Pons (tissue), 1 donor: ENCODE measurements around the gene CABP2.
"Not testable (repeated sequence)": the region's sequence is repeated elsewhere in the genome, so short reads cannot be mapped to it uniquely, and the experiment has no call there.

Experiments used
- DNase-seq: peaks from one replicate; pipeline ENCODE4 v3.0.0-alpha.2; 2016; ENCODE audit warnings: low spot score

CABP2 gene

DNA sequence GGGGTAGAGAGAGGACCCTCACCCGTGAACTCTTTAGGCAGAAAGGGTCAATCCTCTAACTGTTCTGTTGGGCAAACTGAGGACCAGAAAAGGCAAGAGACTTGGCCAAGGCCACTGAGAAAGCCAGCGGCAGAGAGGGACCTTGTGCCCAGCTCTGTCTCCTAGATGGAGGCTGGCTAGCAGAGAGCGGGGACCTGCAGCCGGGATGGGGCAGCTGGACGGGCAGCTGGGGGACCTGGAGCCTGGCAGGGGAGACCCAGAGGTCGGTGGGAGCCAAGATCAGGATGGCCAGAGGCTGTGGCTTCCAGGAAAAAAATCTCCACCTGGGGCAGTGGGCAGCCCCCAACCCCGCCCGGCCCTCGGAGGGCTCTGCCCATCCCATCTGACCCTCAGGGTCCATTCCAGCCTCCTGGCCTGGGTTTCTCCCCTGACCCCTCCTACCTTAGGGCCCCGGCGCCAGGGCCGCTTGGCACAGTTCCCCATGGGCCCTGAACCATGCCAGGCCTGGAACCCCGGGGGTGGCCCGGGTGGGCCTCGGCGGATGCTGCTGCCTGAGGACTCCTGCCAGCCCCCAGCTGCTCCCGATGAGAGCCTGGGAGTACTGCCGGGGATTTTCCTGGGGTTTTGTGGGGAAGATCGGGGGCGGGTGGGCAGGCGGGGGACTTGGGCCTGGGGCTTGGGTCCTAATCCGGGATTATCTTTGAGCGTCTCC is at the start of gene CABP2:
TSS of gene CABP2 (minus strand) at position 603 of the 712 bp plus-strand sequence. CDS start at position 483, 120 bp downstream.
- no peak for DNase-seq

DNA sequence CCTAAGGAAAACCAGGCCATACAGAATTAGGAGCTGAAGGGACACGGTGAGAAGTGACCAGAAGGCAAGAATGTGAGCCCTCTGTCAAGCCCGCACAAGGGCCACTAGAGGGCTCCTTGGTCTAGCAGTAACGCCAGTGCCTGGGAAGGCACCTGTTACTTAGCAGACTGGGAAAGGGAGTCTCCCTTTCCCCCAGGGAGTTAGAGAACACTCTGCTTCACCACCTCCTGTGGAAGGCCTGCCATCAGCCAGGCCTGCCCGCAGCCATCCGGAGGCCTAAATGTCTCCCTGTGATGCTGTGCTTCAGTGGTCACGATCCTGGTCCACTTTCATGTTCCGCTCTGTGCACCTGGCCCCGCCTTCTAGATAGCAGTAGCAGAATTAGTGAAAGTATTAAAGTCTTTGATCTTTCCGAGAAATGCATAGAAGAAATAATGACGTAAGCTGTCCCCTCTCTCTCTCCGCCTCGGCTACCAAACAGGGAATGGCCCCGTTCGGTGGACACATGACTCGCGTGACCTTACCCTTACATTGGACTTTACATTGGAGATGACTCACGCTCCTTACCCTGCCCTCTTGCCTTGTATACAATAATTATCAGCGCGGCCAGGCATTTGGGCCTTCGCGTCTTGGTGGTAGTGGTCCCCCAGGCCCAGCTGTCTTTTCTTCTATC is 49.6 kb upstream of the CABP2 start:
- peak; percentile 60 for DNase-seq

DNA sequence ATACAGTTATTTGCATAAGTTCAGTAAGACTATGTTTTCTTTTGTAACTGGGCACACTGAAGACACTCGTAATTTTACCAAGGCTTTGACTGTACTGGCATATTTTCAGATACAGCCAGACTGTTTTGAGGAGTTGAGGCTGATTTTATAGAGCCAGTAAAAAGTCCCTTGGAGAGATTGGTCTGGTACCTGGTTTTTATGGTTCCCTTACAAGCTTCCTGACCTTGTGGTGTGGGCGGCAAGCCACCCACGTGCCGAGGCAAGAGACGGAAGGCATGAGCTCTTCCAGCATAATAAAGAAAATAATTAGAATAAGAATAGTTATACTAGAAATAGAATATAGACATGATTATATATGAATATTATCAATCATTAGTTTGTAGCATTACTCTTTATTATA is 49.1 kb upstream of the CABP2 start:
- DNase-seq = no peak

DNA sequence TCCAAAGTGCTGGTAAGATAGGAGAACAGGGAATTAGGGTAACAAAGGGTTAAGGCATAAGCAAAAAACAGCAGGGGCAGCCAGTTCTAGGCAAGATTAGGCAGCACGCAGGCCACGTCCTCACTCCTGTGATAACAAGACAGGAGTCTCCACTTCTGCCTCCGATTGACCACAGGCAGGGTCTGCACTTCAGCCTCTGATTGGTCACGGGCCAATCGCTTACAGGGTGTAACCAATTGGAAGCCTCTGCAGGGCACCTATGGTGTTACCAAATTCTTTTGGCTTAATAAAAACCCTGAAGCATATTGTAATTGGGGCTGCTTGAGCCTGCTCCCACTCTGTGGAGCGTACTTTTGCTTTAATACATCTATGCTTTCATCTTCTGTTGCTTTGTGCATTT is 48.2 kb upstream of the CABP2 start:
- no peak for DNase-seq

DNA sequence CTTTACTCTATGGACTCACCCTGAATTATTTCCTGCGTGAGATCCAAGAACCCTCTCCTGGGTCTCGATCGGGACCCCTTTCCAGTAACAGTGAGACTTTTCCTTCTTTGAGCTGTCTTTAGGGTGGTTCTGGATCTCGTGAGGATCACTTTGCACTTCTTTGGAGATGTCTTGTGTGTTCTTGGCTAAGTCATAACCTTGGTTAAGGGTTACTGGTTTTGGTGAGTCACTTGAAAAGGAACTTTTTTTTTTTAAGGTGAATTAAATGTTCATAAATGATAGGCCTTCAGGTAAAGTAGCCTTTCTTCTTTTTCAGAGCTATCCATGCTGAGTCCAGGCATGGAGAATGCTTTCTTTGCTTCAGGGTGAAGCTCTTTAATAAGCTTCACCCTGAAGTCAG is 41.0 kb upstream of the CABP2 start:
- no peak for DNase-seq

DNA sequence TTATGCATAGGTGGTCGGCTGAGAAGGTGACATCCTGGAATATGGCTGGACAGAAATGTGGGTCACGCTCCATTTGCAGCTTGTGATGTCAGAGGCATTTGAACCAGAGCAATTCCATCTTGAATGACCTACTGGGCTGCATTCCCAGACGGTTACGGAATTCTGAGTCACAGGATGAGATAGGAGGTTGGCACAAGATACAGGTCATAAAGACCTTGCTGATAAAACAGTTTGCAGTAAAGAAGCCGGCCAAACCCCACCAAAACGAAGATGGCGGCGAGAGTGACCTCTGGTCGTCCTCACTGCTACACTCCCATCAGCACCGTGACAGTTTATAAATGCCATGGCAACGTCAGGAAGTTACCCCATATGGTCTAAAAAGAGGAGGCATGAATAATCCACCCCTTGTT is 40.5 kb upstream of the CABP2 start:
- DNase-seq = not testable (repeated sequence)

DNA sequence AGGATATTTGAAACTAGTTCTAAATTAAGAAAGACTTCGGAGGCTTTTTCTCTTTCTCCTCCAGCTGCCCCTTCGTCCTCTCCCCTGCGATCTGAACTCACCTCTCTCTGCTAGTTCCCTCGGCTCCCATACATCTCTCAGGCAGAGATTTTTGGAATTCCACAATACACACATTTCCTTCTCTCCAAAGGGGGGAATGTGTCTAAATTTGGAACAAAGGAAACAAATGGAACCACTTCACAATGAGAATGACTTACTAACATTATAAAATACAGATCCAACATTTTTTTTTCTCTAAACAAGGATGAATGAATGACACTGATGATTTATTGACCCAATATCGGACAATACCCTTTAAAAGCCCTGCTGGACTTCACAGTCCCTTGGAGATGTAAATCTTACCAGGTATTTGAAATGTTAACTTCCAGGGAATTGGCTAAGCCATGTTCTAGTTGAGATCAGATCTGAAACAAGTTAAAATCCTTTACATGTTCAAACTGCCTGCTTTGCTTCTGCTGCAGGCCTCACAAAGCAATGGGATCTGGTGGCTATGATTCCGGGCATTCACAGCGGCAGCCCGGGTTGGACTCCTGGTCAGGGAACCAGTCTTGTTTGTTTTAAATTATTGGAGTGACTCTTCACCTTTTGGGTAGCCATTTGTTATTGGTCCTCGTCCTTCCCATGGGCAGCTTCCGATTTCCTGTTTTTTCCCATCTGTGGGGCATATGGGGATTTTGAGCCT is 39.9 kb upstream of the CABP2 start:
- DNase-seq = no peak

DNA sequence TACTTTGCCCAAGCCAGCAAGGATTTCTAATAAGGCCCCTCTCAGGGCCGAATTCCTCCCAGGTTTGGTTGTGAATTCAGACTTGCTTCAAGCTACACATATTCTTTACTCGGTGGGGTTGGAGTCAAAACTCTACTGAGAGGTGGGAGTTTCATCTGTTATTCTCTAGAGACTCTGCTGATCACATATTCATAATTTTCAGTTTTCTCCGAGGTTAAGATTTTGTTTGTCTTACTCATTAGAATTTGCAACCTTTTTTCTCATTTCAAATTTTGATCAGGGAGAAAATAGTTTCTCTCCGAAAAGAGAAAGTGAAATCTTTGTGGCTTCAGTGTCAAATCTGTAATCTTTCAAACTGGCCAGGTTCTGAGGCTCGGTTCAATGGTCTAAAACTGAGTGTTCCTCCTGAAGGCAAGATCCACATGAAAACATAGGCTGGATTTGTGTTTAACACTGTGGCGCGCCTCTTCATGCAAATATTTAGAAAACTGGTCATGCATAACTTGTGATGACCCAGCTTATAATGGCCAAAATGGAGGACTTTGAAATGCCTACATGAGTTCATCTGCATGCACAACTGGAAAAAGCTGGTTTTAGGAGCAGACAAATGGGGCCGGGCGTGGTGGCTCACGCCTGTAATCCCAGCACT is 38.8 kb upstream of the CABP2 start:
- no peak for DNase-seq

DNA sequence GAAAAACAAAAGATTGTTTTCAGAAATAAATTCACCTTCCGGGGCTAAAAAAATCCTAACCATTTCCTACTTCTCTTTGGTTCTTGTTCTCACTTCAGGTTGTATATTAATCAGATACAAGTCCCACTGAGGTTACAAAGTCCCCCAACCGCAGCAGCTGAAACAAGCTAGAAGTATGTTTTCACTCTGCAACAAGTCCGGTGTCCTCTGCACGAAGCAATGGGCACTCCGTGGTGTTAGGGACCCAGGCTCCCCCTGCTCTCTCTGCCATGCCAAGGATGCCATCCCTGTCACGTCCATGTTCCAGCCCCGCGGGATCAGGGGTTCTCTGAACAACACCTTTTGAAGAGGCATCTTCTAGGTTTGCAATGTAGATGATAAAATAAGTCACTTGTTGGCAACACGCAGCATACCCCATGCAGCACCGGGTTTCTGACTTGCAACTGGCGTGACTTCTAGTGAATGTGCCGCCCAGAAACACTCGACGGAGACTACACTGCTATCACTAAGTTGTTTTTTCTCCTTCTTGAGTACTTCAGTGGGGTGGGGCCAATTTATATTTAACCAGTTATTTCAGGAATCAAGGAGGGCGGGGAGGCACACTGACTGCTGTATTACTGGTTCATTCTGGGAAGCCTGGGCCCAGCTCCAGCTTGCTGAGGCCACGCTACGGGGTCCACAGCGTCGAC is 35.0 kb upstream of the CABP2 start:
- no peak for DNase-seq

DNA sequence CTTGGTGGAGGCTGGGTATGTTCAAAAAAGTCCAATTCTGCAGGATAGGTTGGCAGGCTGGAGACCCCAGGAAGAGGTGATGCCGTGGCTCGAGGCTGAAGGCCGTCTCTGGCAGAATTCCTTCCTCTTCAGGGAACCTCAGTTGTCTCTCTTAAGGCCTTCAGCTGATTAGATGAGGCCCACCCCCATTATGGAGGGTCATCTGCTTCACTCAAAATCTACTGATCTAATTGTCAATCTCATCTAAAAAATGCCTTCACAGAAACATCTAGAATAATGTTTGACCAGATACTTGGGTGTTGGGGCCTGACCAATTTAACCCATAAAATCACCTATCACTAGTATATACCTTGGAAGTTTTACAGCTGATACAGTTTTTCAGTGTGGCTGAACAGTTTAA is 33.0 kb upstream of the CABP2 start:
- DNase-seq = no peak

DNA sequence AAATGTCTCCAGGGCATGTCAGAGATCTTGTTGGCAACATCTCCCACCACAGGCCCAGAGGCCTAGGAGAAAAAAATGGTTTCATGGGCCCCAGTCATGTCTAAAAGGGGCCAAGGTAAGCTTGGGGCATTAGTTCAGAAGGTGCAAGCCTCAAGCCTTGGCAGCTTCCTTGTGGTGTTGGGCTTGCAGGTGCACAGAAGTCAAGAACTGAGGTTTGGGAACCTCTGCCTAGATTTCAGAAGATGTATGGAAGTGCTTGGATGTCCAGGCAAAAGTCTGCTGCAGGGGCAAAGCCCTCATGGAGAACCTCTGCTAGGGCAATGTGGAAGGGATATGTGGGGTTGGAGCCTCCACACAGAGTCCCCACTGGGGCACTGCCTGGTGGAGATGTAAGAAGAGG is 28.5 kb upstream of the CABP2 start:
- not testable (repeated sequence) for DNase-seq

DNA sequence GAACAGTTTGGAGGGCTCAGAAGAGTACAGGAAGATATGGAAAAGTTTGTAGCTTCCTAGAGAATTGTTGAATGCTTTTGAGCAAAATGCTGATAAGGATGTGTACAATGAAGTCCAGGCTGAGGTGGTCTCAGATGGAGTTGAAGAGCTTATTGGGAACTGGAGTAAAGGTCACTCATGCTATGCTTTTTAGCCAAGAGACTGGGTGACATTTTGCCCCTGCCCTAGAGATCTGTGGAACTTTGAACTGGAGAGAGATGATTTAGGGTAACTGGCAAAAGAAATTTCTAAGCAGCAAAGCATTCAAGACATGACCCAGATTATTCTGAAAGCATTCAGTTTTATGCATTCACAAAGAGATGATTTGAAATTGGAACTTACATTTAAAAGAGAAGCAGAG is 27.9 kb upstream of the CABP2 start:
- DNase-seq = no peak

DNA sequence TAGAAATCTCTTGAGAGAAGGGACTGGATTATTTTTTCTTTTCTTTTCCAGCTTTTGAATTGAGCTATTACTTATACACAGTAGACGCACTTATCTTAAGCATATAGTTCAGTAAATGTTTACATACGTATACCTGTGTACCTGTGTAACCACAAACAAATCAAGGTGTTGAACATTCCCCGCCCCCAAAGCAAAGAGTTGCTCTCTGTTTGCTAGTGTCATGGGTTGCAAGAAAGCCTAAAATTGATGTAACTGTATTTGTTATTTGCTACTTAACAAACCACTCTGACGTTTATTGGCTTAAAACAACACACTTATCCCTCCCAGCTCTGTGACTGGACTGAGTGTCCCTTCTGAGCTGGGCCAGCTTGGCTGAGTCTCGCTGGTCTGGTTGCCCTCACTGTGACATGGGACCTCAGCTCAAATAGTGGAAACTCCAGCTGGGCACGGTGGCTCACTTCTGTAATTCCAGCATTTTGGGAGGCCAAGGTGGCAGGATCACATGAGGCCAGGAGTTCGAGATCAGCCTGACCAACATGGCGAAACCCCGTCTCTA is 25.4 kb upstream of the CABP2 start:
- DNase-seq = no peak

DNA sequence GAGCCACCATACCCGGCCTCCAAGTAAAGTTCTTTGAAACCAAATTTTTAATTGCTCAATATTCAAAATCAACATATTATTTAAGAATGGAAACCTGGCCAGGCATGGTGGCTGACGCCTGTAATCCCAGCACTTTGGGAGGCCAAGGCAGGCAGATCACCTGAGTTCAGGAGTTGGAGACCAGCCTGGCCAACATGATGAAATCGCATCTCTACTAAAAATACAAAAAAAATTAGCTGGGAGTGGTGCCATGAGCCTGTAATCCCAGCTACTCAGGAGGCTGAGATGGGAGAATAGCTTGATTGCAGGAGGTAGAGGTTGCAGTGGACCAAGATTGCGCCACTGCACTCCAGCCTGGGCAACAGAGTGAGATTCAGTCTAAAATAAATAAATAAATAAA is 24.9 kb upstream of the CABP2 start:
- DNase-seq = not testable (repeated sequence)

DNA sequence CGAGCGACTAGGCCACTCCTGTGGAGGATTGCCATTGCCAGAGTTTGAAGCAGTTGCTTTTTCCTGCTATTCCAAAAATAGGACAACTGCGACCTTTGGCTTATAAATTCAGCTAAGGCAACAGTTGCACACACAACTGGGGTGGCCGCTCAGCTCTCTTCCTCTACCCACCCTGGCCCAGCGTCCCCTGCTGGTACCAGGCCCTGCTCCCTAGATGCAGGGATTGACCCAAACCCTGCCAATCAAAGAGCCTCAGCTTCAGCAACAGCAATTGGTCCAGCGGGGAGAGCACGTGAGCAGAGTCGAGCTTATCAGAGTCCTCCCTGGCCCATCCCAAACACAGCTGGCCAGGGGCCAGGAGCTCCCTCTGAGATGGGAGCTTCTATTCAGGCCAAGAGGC is 22.0 kb upstream of the CABP2 start:
- DNase-seq = no peak

DNA sequence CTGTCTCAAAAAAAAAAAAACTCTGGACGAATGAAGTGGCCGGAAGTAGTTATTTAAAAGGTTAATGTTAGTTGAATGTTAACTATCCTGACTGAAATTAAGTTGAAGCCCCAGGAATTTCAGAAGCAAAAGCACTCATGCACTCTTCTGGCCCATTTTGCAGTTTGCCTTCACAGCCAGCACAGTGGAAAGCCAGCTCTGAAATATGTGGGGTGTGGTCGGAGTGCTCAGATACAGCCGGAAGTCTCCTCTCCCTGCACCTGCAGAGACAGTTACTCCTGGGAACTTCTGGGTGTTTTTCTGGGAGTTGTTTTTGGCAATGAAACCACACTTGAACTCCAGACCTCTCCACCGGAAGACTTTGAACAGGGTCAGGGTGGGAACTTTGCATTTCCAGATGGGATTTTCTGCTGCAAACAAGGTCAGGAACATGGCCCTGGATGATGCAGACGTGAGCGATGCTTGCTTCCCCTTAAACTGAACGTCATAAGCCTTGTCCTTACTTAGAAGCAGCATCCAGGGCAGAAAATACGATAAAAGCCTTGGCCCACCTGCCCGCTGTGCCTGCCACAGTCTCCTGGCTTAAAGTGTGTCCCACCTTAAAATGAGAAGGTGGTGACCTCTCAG is 21.5 kb upstream of the CABP2 start:
- DNase-seq = peak; percentile 13

DNA sequence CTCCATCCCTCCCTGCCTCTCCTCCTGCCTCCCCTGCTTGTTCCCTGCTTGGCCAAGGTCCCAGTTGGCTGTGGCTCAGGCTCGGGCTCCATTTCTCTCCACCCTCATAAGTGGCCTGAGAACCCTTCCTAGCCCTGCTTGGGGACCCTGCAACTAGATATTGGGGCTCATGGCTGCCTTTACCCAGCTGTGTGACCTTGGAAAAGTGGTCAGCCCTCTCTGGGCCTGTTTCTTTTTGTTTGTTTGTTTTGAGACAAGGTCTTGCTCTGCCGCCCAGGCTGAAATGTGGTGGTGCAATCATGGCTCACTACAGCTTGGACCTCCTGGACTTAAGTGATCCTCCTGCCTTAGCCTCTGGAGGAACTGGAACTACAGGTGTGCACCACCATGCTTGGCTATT is 20.3 kb upstream of the CABP2 start:
- DNase-seq = no peak

DNA sequence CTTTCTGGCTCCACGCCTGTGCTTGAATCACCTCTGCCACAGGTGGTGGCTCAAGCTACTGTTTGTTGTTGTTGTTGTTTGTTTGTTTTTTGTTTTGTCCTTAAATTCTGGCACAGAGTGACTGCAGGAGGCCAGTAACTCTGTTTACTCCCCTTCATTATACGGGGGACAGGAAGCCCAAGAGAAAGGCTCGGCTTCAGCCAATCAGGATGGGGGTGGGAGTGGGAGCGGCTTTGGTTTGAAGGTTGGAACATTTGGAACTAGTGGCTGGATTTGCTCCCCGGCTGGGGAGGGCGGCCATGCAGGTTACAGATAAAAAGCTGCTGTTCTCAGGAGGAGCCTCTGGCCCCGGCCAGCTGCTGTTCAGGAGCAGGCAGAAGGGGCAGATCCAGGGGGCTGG is 19.7 kb upstream of the CABP2 start:
- DNase-seq = no peak

DNA sequence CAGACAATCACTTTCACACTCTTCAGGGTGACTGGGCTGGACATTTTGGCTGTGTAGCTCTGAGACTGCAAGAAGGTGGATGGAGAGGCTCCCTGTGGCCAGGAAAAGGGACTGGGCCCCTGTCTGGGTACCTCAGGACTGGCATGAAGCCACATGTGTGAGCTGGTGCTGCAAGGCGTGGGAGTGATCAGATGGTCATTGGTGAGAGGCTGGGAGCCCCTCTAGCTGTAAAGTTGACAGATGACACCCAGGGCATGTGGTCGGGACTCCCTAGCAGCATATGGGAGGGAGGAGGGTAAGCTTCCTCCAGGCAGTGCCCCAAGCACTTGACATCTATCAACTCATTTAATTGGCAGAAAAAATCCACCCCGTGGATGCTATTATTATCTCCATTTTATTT is 18.9 kb upstream of the CABP2 start:
- DNase-seq = no peak

DNA sequence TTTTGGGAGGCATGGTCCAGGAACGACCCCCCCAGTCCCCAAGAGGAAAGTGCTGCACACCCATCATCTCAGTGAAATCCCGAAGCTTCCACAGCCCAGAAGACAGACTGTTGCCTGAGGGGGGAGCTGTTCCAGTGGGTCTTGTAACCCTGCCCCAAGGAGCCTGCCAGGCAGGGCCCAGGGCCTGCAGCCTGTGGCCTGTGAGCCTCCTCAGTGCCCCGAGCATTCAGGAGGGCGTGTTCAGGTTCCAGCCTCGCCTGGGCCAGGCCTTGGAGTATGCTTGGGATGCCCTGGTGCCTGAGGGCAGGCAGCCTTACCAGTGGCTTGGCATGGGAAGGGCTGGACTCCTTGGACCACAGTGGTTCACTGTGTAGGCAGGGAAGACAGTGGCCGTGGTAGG is 18.0 kb upstream of the CABP2 start:
- no peak for DNase-seq

DNA sequence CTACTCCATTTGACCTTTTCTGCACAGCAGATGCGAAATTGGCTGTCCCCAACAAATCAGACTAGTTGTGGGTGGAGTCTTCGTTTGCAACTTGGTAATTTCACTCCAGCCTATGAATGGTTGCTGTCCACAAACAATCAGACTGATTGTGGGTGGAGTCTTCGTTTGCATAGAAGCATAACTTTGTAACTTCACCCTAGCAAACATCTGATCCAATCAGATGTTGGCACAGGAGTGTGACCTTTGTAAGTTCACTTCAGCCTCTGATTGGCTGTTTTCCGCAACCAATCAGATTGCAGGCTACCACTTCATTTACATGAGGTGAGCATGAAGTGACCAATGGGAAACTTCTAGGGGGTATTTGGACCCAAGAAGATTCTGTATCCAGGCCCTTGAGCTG is 16.3 kb upstream of the CABP2 start:
- no peak for DNase-seq
